Measurements from ENCODE around the gene CERT1. TPM values are rescaled to one million over a fixed set of nuclear protein-coding genes. Genes with fewer than 3 reads are reported as not detected.
A peak's percentile ranks its signal among the peaks of the same experiment; 100 is the strongest.

The CERT1 gene
- polyA plus RNA-seq, 3 donors = 16.6 to 50.5 (median 45.9) TPM

- H3K27ac Mint-ChIP-seq = peak overlapping the region; percentile 83 to 98 (median 98)
- DNase-seq = peak; percentile 62 to 83 (median 65)
- peaks cover 49% of the 10 kb centered on the region for H3K4me1 Mint-ChIP-seq
- peaks cover 7 to 11% of the 10 kb centered on the region in 2 donors for H3K36me3 Mint-ChIP-seq
- peaks cover 0 to 2% (median 0%) of the 10 kb centered on the region in 7 donors for H3K9me3 Mint-ChIP-seq
- Histone ChIP-seq H3K36me3 (replicated peaks in 1 of 2; ENCODE audit: control insufficient read depth in 1 of 2, insufficient read depth in 2 of 2, low read length in 2 of 2) (peaks cover 8 to 9% of the 10 kb centered on the region in 2 donors), H3K27me3 (ENCODE audit: control insufficient read depth in 2 of 2, insufficient read depth in 2 of 2, low read length in 2 of 2) (no peaks in the 10 kb centered on the region), H2AFZ (ENCODE audit: insufficient read depth, low read depth, low read length, poor library complexity, severe bottlenecking) (no peak overlapping the region), H3K4me2 (replicated peaks; ENCODE audit: extremely low read depth, low read length, poor library complexity, severe bottlenecking) (peak overlapping the region; percentile 84), H3K4me1 (ENCODE audit: control insufficient read depth in 1 of 2, insufficient read depth in 2 of 2, low read length in 2 of 2) (peaks cover 30 to 61% of the 10 kb centered on the region in 2 donors), H3K4me3 (replicated peaks in 1 of 3; ENCODE audit: low read depth in 2 of 3, low read length in 3 of 3) (peak overlapping the region; percentile 81 to 98 (median 91)), H3K27ac (ENCODE audit: low read depth in 1 of 2, low read length in 2 of 2) (peak overlapping the region; percentile 83 to 94), H4K20me1 (ENCODE audit: insufficient read depth, low read length) (peaks cover 55% of the 10 kb centered on the region), H3K9ac (ENCODE audit: insufficient read depth, low read length, poor library complexity, severe bottlenecking) (peak overlapping the region; percentile 91), H3K79me2 (ENCODE audit: insufficient read depth, low read length) (peaks cover 97% of the 10 kb centered on the region), H3K9me3 (replicated peaks in 1 of 2; ENCODE audit: control insufficient read depth in 1 of 2, insufficient read depth in 1 of 2, low read length in 2 of 2) (no peaks in the 10 kb centered on the region)
- H3K27me3 Mint-ChIP-seq (ENCODE audit: low read depth in 3 of 3) = no peaks in the 10 kb centered on the region
- no CpG with 5 or more reads among the region's 1 CpG for WGBS (ENCODE audit: insufficient coverage)
- intact Hi-C loops (cut with micrococcal nuclease) = loop anchor here in 1 of 2 donors (10.0 kb wide), 1 partner anchor 55 kb away; no protein-coding TSS in a partner anchor
- TF ChIP-seq CTCF (IDR thresholded peaks at IDR 0.05) = no peak
- peak overlapping the region; percentile 98 to 99 for H3K4me3 Mint-ChIP-seq
These were observed 1.5 kb downstream of the CERT1 start for GRCh38 chr5:75509956-75510355.

GRCh38 chr5:75509546-75509945 lies 1.9 kb downstream of the CERT1 start:
- Histone ChIP-seq H3K27me3 (ENCODE audit: control insufficient read depth in 2 of 2, insufficient read depth in 2 of 2, low read length in 2 of 2) (no peaks in the 10 kb centered on the region), H2AFZ (ENCODE audit: insufficient read depth, low read depth, low read length, poor library complexity, severe bottlenecking) (no peak overlapping the region), H3K9me3 (replicated peaks in 1 of 2; ENCODE audit: control insufficient read depth in 1 of 2, insufficient read depth in 1 of 2, low read length in 2 of 2) (no peaks in the 10 kb centered on the region), H4K20me1 (ENCODE audit: insufficient read depth, low read length) (peaks cover 55% of the 10 kb centered on the region), H3K4me1 (ENCODE audit: control insufficient read depth in 1 of 2, insufficient read depth in 2 of 2, low read length in 2 of 2) (peaks cover 28 to 59% of the 10 kb centered on the region in 2 donors), H3K79me2 (ENCODE audit: insufficient read depth, low read length) (peaks cover 97% of the 10 kb centered on the region), H3K27ac (ENCODE audit: low read depth in 1 of 2, low read length in 2 of 2) (peak overlapping the region; percentile 83 to 94), H3K4me2 (replicated peaks; ENCODE audit: extremely low read depth, low read length, poor library complexity, severe bottlenecking) (peak overlapping the region; percentile 84), H3K4me3 (replicated peaks in 1 of 3; ENCODE audit: low read depth in 2 of 3, low read length in 3 of 3) (peak overlapping the region; percentile 81 to 98 (median 91)), H3K9ac (ENCODE audit: insufficient read depth, low read length, poor library complexity, severe bottlenecking) (peak overlapping the region; percentile 91), H3K36me3 (replicated peaks in 1 of 2; ENCODE audit: control insufficient read depth in 1 of 2, insufficient read depth in 2 of 2, low read length in 2 of 2) (peaks cover 11 to 13% of the 10 kb centered on the region in 2 donors)
- H3K4me1 Mint-ChIP-seq = peaks cover 49% of the 10 kb centered on the region
- TF ChIP-seq CTCF (IDR thresholded peaks at IDR 0.05) = no peak
- peak overlapping the region; percentile 98 to 99 for H3K4me3 Mint-ChIP-seq
- intact Hi-C loops (cut with micrococcal nuclease) = no loop called here
- peak overlapping the region; percentile 83 to 98 (median 98) for H3K27ac Mint-ChIP-seq
- peak; percentile 40 to 61 (median 55) for DNase-seq
- H3K27me3 Mint-ChIP-seq (ENCODE audit: low read depth in 3 of 3) = no peaks in the 10 kb centered on the region
- peaks cover 0 to 2% (median 0%) of the 10 kb centered on the region in 7 donors for H3K9me3 Mint-ChIP-seq
- WGBS (ENCODE audit: insufficient coverage) = no CpG with 5 or more reads among the region's 4 CpGs
- H3K36me3 Mint-ChIP-seq = peaks cover 9 to 15% of the 10 kb centered on the region in 2 donors
